Dendritic cell treated with granulocyte-macrophage colony-stimulating factor and Interleukin-4, amounts not matched to agents 40 ng/mL and 50 ng/mL, for 4 days (primary cell): ENCODE data around the gene ASXL3.

Experiments used
- H3K27ac Mint-ChIP-seq: one replicate; pipeline ENCODE4 v1.8.0; 2022; ENCODE audit warnings: mild to moderate bottlenecking, mixed read lengths
- H3K27me3 Mint-ChIP-seq: one replicate; pipeline ENCODE4 v1.8.0; 2022; ENCODE audit warnings: mild to moderate bottlenecking, mixed read lengths
- H3K36me3 Mint-ChIP-seq: one replicate; pipeline ENCODE4 v1.8.0; 2022; ENCODE audit warnings: low read depth, mixed read lengths
- H3K4me1 Mint-ChIP-seq: one replicate; pipeline ENCODE4 v1.8.0; 2022; ENCODE audit warnings: low read depth, mixed read lengths
- H3K4me3 Mint-ChIP-seq: one replicate; pipeline ENCODE4 v1.8.0; 2022; ENCODE audit warnings: mild to moderate bottlenecking, moderate library complexity, mixed read lengths
- H3K9me3 Mint-ChIP-seq: one replicate; pipeline ENCODE4 v1.8.0; 2022; ENCODE audit warnings: mixed read lengths
- intact Hi-C: fragments of 100-400 bp; cut with micrococcal nuclease; formaldehyde crosslinking; loops from one replicate; pipeline ENCODE4 v1.15.0; 2022

Gene ASXL3

DNA sequence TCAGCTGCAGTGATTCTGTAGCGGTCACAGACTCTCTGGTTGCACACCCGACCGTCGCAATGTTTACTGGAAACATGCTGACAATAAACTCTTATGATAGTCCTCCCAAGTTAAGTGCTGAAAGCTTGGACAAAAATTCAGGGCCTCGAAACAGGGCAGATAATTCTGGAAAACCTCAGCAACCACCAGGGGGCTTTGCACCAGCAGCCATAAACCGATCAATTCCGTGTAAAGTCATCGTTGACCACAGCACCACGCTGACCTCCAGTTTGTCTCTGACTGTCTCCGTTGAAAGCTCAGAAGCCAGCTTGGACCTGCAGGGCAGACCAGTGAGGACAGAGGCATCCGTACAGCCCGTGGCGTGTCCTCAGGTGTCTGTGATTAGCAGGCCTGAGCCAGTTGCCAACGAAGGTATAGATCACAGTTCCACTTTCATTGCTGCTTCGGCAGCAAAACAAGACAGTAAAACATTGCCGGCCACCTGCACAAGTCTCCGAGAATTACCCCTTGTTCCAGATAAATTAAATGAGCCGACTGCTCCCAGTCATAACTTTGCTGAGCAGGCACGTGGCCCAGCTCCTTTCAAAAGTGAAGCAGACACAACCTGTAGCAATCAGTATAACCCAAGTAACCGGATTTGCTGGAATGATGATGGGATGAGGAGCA is 166.1 kb downstream of the ASXL3 start:
- no peaks in the 10 kb centered on the region for H3K9me3 Mint-ChIP-seq
- H3K27me3 Mint-ChIP-seq: no peaks in the 10 kb centered on the region
- no peaks in the 10 kb centered on the region for H3K4me1 Mint-ChIP-seq
- H3K27ac Mint-ChIP-seq: no peak overlapping the region
- no peak overlapping the region for H3K4me3 Mint-ChIP-seq
- no peaks in the 10 kb centered on the region for H3K36me3 Mint-ChIP-seq
- intact Hi-C loops: no loop called here

GRCh38 chr18:33745151-33745795 is 167.3 kb downstream of the ASXL3 start:
- intact Hi-C loops: no loop called here
- Mint-ChIP-seq H3K27ac (no peak overlapping the region), H3K4me1 (no peaks in the 10 kb centered on the region), H3K4me3 (no peak overlapping the region), H3K9me3 (no peaks in the 10 kb centered on the region), H3K27me3 (no peaks in the 10 kb centered on the region), H3K36me3 (no peaks in the 10 kb centered on the region)

DNA sequence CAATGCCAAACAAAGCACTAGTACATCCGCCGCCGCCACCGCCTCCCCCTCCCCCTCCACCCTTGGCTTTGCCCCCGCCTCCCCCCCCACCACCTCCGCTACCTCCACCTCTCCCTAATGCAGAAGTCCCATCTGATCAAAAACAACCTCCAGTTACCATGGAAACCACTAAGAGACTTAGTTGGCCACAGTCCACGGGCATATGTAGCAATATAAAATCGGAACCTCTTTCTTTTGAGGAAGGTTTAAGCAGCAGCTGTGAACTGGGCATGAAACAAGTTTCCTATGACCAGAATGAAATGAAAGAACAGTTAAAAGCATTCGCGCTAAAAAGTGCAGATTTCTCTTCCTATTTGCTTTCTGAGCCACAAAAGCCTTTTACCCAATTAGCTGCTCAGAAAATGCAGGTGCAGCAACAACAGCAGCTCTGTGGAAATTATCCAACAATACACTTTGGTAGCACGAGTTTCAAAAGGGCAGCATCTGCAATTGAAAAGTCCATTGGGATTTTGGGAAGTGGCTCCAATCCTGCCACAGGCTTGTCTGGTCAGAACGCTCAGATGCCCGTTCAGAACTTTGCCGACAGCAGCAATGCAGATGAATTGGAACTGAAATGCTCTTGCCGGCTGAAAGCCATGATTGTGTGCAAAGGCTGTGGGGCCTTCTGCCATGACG is 168.0 kb downstream of the ASXL3 start:
- Mint-ChIP-seq H3K4me1 (no peaks in the 10 kb centered on the region), H3K4me3 (no peak overlapping the region), H3K36me3 (no peaks in the 10 kb centered on the region), H3K27ac (no peak overlapping the region), H3K9me3 (no peaks in the 10 kb centered on the region), H3K27me3 (no peaks in the 10 kb centered on the region)
- intact Hi-C loops: no loop called here

GRCh38 chr18:33749834-33750233 is 171.8 kb downstream of the ASXL3 start:
- H3K27me3 Mint-ChIP-seq: no peaks in the 10 kb centered on the region
- H3K36me3 Mint-ChIP-seq: no peaks in the 10 kb centered on the region
- no peak overlapping the region for H3K27ac Mint-ChIP-seq
- no peak overlapping the region for H3K4me3 Mint-ChIP-seq
- intact Hi-C loops: no loop called here
- no peaks in the 10 kb centered on the region for H3K9me3 Mint-ChIP-seq
- H3K4me1 Mint-ChIP-seq: no peaks in the 10 kb centered on the region

- Mint-ChIP-seq H3K27me3 (no peaks in the 10 kb centered on the region), H3K27ac (no peak overlapping the region), H3K4me1 (no peaks in the 10 kb centered on the region), H3K4me3 (no peak overlapping the region), H3K36me3 (no peaks in the 10 kb centered on the region), H3K9me3 (no peaks in the 10 kb centered on the region)
- intact Hi-C loops: no loop called here
These were observed 172.3 kb downstream of the ASXL3 start for GRCh38 chr18:33750366-33750765.

GRCh38 chr18:33751613-33752221 is 173.7 kb downstream of the ASXL3 start:
- Mint-ChIP-seq H3K27me3 (no peaks in the 10 kb centered on the region), H3K4me1 (no peaks in the 10 kb centered on the region), H3K36me3 (no peaks in the 10 kb centered on the region), H3K9me3 (no peaks in the 10 kb centered on the region), H3K27ac (no peak overlapping the region), H3K4me3 (no peak overlapping the region)
- intact Hi-C loops: no loop called here

DNA sequence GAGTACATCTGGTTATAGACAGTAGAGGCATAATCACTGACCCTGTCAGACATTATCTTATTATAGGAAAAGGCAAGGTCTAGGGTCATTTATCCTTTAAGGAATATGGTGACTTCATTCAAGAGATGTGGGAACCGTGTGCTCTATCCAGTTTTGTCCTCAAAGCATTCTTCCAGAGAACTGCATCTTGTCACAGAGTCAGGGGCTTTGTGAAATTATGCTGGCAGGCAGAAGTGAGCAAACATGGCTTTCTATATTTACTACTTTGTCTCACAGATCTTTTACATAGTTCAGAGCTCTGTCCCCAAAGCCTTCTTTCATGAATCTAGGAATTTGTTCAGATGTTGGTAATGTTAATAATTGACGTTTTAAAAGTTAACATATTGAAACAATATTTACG is 177.4 kb downstream of the ASXL3 start:
- H3K9me3 Mint-ChIP-seq: no peaks in the 10 kb centered on the region
- H3K4me3 Mint-ChIP-seq: no peak overlapping the region
- H3K27me3 Mint-ChIP-seq: no peaks in the 10 kb centered on the region
- intact Hi-C loops: no loop called here
- H3K36me3 Mint-ChIP-seq: no peaks in the 10 kb centered on the region
- H3K4me1 Mint-ChIP-seq: no peaks in the 10 kb centered on the region
- H3K27ac Mint-ChIP-seq: no peak overlapping the region

DNA sequence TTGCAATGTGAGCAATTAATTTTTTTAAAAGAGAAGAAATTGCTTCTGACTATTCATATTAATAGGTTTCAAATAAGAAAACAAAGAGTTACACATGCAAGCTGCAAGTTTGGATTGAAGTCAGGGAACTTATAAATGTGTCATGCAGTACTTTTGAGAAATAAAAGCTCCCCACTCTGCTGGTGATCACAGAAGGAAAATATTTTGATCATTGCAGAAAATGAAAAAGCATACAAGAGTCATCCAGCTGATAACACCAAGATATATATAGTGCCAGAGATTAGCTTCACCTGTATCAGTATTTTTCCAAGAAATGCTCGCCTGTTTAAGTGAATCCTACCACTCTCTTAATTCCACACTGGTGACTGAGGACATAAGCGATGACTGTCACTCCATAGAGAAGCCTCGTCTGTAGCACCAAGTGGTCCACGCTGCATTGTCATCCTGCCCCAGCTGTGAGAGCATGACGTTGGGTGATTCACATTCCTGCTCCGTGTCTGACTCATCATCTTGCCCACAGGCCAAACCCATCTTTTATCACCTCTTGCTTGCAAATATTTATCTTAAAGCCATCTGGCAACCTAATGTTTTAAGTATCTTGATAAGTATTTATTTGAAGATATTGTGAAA is 178.0 kb downstream of the ASXL3 start:
- Mint-ChIP-seq H3K9me3 (no peaks in the 10 kb centered on the region), H3K4me3 (no peak overlapping the region), H3K36me3 (no peaks in the 10 kb centered on the region), H3K27me3 (no peaks in the 10 kb centered on the region), H3K4me1 (no peaks in the 10 kb centered on the region), H3K27ac (no peak overlapping the region)
- intact Hi-C loops: no loop called here

GRCh38 chr18:33757037-33757436 is 179.0 kb downstream of the ASXL3 start:
- no peaks in the 10 kb centered on the region for H3K4me1 Mint-ChIP-seq
- no peaks in the 10 kb centered on the region for H3K9me3 Mint-ChIP-seq
- no peaks in the 10 kb centered on the region for H3K27me3 Mint-ChIP-seq
- no peaks in the 10 kb centered on the region for H3K36me3 Mint-ChIP-seq
- intact Hi-C loops: no loop called here
- H3K4me3 Mint-ChIP-seq: no peak overlapping the region
- H3K27ac Mint-ChIP-seq: no peak overlapping the region

GRCh38 chr18:33761363-33761762 is 183.3 kb downstream of the ASXL3 start:
- H3K4me3 Mint-ChIP-seq: no peak overlapping the region
- no peaks in the 10 kb centered on the region for H3K9me3 Mint-ChIP-seq
- intact Hi-C loops: no loop called here
- no peaks in the 10 kb centered on the region for H3K27me3 Mint-ChIP-seq
- no peaks in the 10 kb centered on the region for H3K4me1 Mint-ChIP-seq
- H3K27ac Mint-ChIP-seq: no peak overlapping the region
- no peaks in the 10 kb centered on the region for H3K36me3 Mint-ChIP-seq

DNA sequence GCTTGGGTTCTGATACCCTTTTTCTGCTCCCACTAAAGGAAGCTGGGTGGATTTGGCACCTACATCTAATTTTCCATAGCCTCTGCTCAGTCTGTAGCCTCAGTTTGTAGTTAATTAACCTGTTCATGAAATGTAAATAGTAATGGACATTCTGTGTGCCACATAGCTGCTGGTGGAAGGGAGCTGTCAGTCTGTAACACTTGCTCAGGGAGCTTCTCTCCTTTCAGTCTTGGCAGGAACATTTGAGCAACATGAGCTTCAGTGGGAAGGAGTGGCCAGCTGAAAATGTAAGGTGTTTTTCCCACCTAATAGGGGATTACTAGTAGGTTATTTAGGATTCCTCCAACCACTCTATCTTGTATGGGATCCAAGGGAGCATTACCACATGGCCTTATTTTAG is 203.4 kb downstream of the ASXL3 start:
- intact Hi-C loops: no loop called here
- H3K27ac Mint-ChIP-seq: no peak overlapping the region
- no peaks in the 10 kb centered on the region for H3K4me1 Mint-ChIP-seq
- peaks cover 15% of the 10 kb centered on the region for H3K9me3 Mint-ChIP-seq
- no peaks in the 10 kb centered on the region for H3K36me3 Mint-ChIP-seq
- no peak overlapping the region for H3K4me3 Mint-ChIP-seq
- H3K27me3 Mint-ChIP-seq: no peaks in the 10 kb centered on the region
